Activated effector memory CD4-positive, alpha-beta T cell treated with anti-CD3 and anti-CD28 coated beads, Interleukin-2, amount 50 U/mL, for 16 hours (primary cell): ENCODE measurements around the gene CD160.
"Not testable (repeated sequence)": the region's sequence is repeated elsewhere in the genome, so short reads cannot be mapped to it uniquely, and the experiment has no call there.

ENCODE experiments used
- DNase-seq: peaks from one replicate; pipeline ENCODE4 v3.0.0-alpha.2; 2020

CD160 gene

GRCh38 chr1:145719230-145720079 lies at the start of gene CD160:
Gene CD160, plus strand, starts transcription at chr1:145719499. Its CDS starts 8,829 bp downstream, at chr1:145728328.
- DNase-seq, result no peak

GRCh38 chr1:145670995-145671745 lies 48.1 kb upstream of the CD160 start:
- DNase-seq, result not testable (repeated sequence)

- not testable (repeated sequence) for DNase-seq
These were observed 46.1 kb upstream of the CD160 start for GRCh38 chr1:145673217-145673616.

GRCh38 chr1:145684858-145685257 lies 34.4 kb upstream of the CD160 start:
- not testable (repeated sequence) for DNase-seq

GRCh38 chr1:145686078-145686477 lies 33.2 kb upstream of the CD160 start:
- DNase-seq, result not testable (repeated sequence)

- no peak for DNase-seq
These were observed 31.0 kb upstream of the CD160 start for GRCh38 chr1:145688328-145688727.

- no peak for DNase-seq
These were observed 30.4 kb upstream of the CD160 start for GRCh38 chr1:145688924-145689323.

- DNase-seq, result no peak
These were observed 29.4 kb upstream of the CD160 start for GRCh38 chr1:145689922-145690321.

- no peak for DNase-seq
These were observed 28.4 kb upstream of the CD160 start for GRCh38 chr1:145690587-145691558.

- DNase-seq, result no peak
These were observed 26.4 kb upstream of the CD160 start for GRCh38 chr1:145692785-145693443.

- no peak for DNase-seq
These were observed 23.3 kb upstream of the CD160 start for GRCh38 chr1:145695821-145696629.

- no peak for DNase-seq
These were observed 22.7 kb upstream of the CD160 start for GRCh38 chr1:145696630-145696960.

- DNase-seq, result no peak
These were observed 17.9 kb upstream of the CD160 start for GRCh38 chr1:145701306-145701862.

- DNase-seq, result no peak
These were observed 17.2 kb upstream of the CD160 start for GRCh38 chr1:145702052-145702451.

GRCh38 chr1:145702826-145703225 lies 16.5 kb upstream of the CD160 start:
- no peak for DNase-seq

- no peak for DNase-seq
These were observed 13.7 kb upstream of the CD160 start for GRCh38 chr1:145705622-145706021.

- DNase-seq, result no peak
These were observed 13.1 kb upstream of the CD160 start for GRCh38 chr1:145706086-145706664.

GRCh38 chr1:145707183-145707867 lies 12.0 kb upstream of the CD160 start, which contains the start of gene PDZK1:
Gene PDZK1, minus strand, starts transcription at chr1:145707368. Its CDS starts 19,347 bp downstream, at chr1:145688021.
- no peak for DNase-seq

- DNase-seq, result no peak
These were observed 11.2 kb upstream of the CD160 start for GRCh38 chr1:145708063-145708462.
